ENCODE measurements around the gene VARS1. TPM values are rescaled to one million over a fixed set of nuclear protein-coding genes. Genes with fewer than 3 reads are reported as not detected.
"Not testable (repeated sequence)": the region's sequence is repeated elsewhere in the genome, so short reads cannot be mapped to it uniquely, and the experiment has no call there.

VARS1 gene
- total and polyA plus RNA-seq, 2 of the 8 experiments (the other 6 are each of a cell fraction or from before 2014, with no cell fraction given) = 53.5 to 162 TPM

- TF ChIP-seq JUN (IDR thresholded peaks at IDR 0.05; ENCODE audit: low read depth, low read length) = no peak
- TF ChIP-seq TCF12 (IDR thresholded peaks at IDR 0.05; ENCODE audit: low read depth, low read length) = no peak
Measured at GRCh38 chr6:31811645-31812044, 16.1 kb upstream of the VARS1 start (continued).

GRCh38 chr6:31808599-31808998 lies 13.0 kb upstream of the VARS1 start:
- not testable (repeated sequence) for H2BK12ac ChIP-seq (ENCODE audit: low read depth, low read length); H3K23ac ChIP-seq (ENCODE audit: insufficient read length); H2BK15ac ChIP-seq (ENCODE audit: low read length); H4K91ac ChIP-seq (replicated peaks; ENCODE audit: insufficient read length, low read length); H3K36me3 ChIP-seq (ENCODE audit: control insufficient read depth in 2 of 4, insufficient read depth in 4 of 4, low read length in 3 of 4); H3K4me3 ChIP-seq (ENCODE audit: extremely low read depth in 1 of 4, insufficient read depth in 2 of 4, low read depth in 3 of 4, low read length in 4 of 4); DNase-seq (ENCODE audit: low read depth in 1 of 2, low spot score in 2 of 2); H2BK5ac ChIP-seq (ENCODE audit: low read depth, low read length); H4K5ac ChIP-seq (ENCODE audit: insufficient read length, low read depth, low read length); H3K4me1 ChIP-seq (replicated peaks in 1 of 4; ENCODE audit: control insufficient read depth in 3 of 4, insufficient read depth in 4 of 4, low read length in 3 of 4); H3K9ac ChIP-seq (replicated peaks in 1 of 4; ENCODE audit: extremely low read depth in 1 of 4, low read depth in 3 of 4, low read length in 3 of 4); H3K4me2 ChIP-seq (ENCODE audit: insufficient read depth in 1 of 2, low read depth in 2 of 2, low read length in 2 of 2); FAIRE-seq; H2BK20ac ChIP-seq (ENCODE audit: low read length); H3K4ac ChIP-seq (replicated peaks; ENCODE audit: insufficient read length, low read depth, low read length); H3K27ac ChIP-seq (ENCODE audit: low read depth, low read length); H3K18ac ChIP-seq (ENCODE audit: extremely low read depth, low read length); H3K9me3 ChIP-seq (ENCODE audit: insufficient read depth in 2 of 2, low read depth in 1 of 2, low read length in 1 of 2); H3K27me3 ChIP-seq (replicated peaks in 1 of 4; ENCODE audit: control insufficient read depth in 3 of 4, extremely low read depth in 1 of 4, insufficient read depth in 3 of 4, low read length in 3 of 4); H2BK120ac ChIP-seq (replicated peaks; ENCODE audit: low read depth, low read length); H4K20me1 ChIP-seq (replicated peaks in 1 of 2; ENCODE audit: control insufficient read depth in 1 of 2, insufficient read depth in 2 of 2, low read length in 2 of 2); H2AFZ ChIP-seq (ENCODE audit: low read length); H4K8ac ChIP-seq (ENCODE audit: extremely low read depth, insufficient read depth, low read length); H2AK5ac ChIP-seq (ENCODE audit: low read depth, low read length); H3K14ac ChIP-seq (ENCODE audit: insufficient read length); H3K23me2 ChIP-seq (ENCODE audit: low read depth, low read length); H3K56ac ChIP-seq (replicated peaks; ENCODE audit: insufficient read length, low read depth, low read length); H3K79me1 ChIP-seq (ENCODE audit: low read depth, low read length)
- ChIA-PET CTCF (ENCODE audit: partially characterized antibody) (interaction anchor here (0.6 to 3.9 kb wide), 5 partner anchors 15 to 1791 kb away, joined by 3 to 21 read pairs (median 7); partner anchors contain the start of gene DDAH2), POLR2A (ENCODE audit: partially characterized antibody) (interaction anchor here (0.7 to 3.7 kb wide), 4 partner anchors 11 to 127 kb away, joined by 3 to 25 read pairs (median 4); no protein-coding TSS in a partner anchor)
- 95% methylated on average over 10 of the region's 10 CpGs; no CpG with 5 or more reads in 1 of the 2 experiments for WGBS, 2 experiments (ENCODE audit: extremely low coverage in 1 of 2, insufficient coverage in 1 of 2, insufficient read length in 1 of 2, insufficient replicate concordance in 2 of 2, low coverage in 1 of 2, low lambda C conversion rate in 2 of 2, missing lambda C conversion rate in 1 of 2)
- H3K79me2 ChIP-seq (ENCODE audit: control insufficient read depth in 1 of 2, insufficient read depth in 2 of 2, low read length in 2 of 2) = peaks cover 5 to 18% of the 10 kb centered on the region in 2 experiments; a peak in 2 of 4 replicates
